Measurements from ENCODE around the gene DSCAML1. TPM values are rescaled to one million over a fixed set of nuclear protein-coding genes. Genes with fewer than 3 reads are reported as not detected.

DSCAML1 gene
- total RNA-seq, 1 experiment from 2014 or later: 0.59 TPM

GRCh38 chr11:117618302-117618981 is 178.6 kb downstream of the DSCAML1 start:
- no peaks in the 10 kb centered on the region for H3K27me3 ChIP-seq (ENCODE audit: control insufficient read depth, insufficient read depth, low read length)
- no peaks in the 10 kb centered on the region for H3K36me3 ChIP-seq (replicated peaks; ENCODE audit: control insufficient read depth, insufficient read depth, low read length)
- no peak overlapping the region for H3K4me3 ChIP-seq (ENCODE audit: insufficient read depth, low read depth, low read length)
- DNase-seq: no peak

GRCh38 chr11:117616979-117617378 is 180.0 kb downstream of the DSCAML1 start:
- no peaks in the 10 kb centered on the region; the same call in 1 of the 2 replicates for H3K27me3 ChIP-seq (ENCODE audit: control insufficient read depth, insufficient read depth, low read length)
- H3K36me3 ChIP-seq (replicated peaks; ENCODE audit: control insufficient read depth, insufficient read depth, low read length): no peaks in the 10 kb centered on the region
- no peak for DNase-seq
- H3K4me3 ChIP-seq (ENCODE audit: insufficient read depth, low read depth, low read length): no peak overlapping the region

DNA sequence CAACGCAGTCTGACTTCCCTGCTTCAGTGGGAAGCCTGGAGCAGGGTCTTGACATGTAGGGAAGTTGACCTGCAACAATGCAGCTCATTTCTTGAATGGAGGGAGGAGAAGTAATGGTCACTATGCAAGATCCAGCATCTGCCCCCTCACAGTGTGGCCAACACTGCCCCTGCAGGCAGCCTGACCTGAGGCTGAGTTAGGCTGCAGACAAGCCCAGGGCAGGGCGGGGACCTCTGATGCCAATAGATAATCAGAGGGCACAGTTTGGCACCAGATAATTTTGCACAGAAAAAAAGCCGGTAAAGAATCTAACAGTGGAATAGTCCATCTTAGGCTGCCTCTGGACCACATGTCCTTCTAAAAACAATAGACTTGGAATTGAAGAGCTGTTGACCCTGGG is 182.3 kb downstream of the DSCAML1 start:
- DNase-seq: peak; percentile 68

DNA sequence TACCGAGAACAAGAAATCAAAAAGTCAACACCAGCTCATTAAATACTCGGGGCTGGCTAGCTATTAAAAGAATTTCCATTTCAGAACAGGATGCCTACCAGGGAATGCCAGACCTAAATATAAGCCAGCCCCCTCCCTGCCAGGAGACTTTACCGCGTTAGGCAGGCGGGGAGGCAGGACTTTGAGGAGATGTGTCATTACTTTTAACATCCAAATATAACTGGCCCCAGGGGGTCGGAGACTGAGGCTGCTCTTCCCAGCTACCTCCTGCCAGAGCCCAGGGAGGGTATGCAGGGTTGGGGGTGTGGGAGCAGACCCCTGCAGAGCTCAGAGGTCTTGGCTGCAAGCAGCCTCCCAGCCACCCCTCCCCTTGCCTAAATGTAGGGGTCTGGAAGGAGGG is 183.5 kb downstream of the DSCAML1 start:
- DNase-seq: peak; percentile 79
- H3K36me3 ChIP-seq (replicated peaks; ENCODE audit: control insufficient read depth, insufficient read depth, low read length): no peaks in the 10 kb centered on the region
- H3K4me3 ChIP-seq (ENCODE audit: insufficient read depth, low read depth, low read length): no peak overlapping the region
- H3K27me3 ChIP-seq (ENCODE audit: control insufficient read depth, insufficient read depth, low read length): no peaks in the 10 kb centered on the region; the same call in 1 of the 2 replicates

More for the DNA sequence above, 182.3 kb downstream of the DSCAML1 start:
- H3K4me3 ChIP-seq (ENCODE audit: insufficient read depth, low read depth, low read length): no peak overlapping the region
- H3K27me3 ChIP-seq (ENCODE audit: control insufficient read depth, insufficient read depth, low read length): no peaks in the 10 kb centered on the region; the same call in 1 of the 2 replicates
- no peaks in the 10 kb centered on the region for H3K36me3 ChIP-seq (replicated peaks; ENCODE audit: control insufficient read depth, insufficient read depth, low read length)

DNA sequence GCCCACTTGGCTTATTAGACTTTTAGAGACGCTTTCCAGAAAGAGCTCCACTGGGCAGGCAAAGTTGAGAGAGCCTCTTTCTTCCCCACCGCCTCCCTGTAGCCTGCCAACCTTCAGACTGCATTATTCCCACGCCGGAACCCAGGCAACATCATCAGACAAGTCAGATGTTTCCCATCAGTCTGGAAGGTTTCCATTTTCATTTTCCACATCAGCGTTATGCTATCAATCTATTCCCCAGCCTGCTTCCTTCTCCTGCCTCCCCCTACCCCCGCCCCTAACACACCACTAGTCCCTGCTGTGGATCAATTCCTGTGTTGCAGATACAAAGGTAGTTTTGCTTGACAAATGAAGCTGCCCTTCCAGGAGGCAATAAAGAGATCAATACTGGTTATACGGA is 184.8 kb downstream of the DSCAML1 start:
- H3K27me3 ChIP-seq (ENCODE audit: control insufficient read depth, insufficient read depth, low read length): no peaks in the 10 kb centered on the region; the same call in 1 of the 2 replicates
- no peaks in the 10 kb centered on the region for H3K36me3 ChIP-seq (replicated peaks; ENCODE audit: control insufficient read depth, insufficient read depth, low read length)
- no peak for DNase-seq
- H3K4me3 ChIP-seq (ENCODE audit: insufficient read depth, low read depth, low read length): no peak overlapping the region

DNA sequence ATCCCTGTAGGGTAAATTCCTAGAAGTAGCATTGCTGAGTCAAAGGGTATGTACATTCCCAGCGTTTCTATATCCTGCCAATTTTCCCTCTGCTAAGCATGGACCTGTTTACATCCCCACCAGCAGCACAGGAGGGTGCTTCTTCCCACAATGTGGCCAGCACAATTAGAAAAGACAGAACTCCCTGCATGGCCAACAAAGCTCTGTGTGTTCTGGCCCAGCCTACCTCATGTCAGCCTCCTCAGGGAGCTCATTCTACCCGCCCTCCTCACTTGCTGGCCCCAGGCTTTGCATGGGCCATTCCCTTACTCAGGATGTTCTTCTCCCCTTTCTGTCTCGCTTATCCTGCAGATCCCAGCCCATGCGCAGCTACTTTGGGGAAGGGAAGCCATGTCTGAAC is 186.1 kb downstream of the DSCAML1 start:
- Histone ChIP-seq H3K4me3 (ENCODE audit: insufficient read depth, low read depth, low read length) (no peak overlapping the region), H3K36me3 (replicated peaks; ENCODE audit: control insufficient read depth, insufficient read depth, low read length) (no peaks in the 10 kb centered on the region), H3K27me3 (ENCODE audit: control insufficient read depth, insufficient read depth, low read length) (peaks cover 2% of the 10 kb centered on the region; the same call in 1 of the 2 replicates)
- no peak for DNase-seq

- Histone ChIP-seq H3K36me3 (replicated peaks; ENCODE audit: control insufficient read depth, insufficient read depth, low read length) (no peaks in the 10 kb centered on the region), H3K4me3 (ENCODE audit: insufficient read depth, low read depth, low read length) (no peak overlapping the region), H3K27me3 (ENCODE audit: control insufficient read depth, insufficient read depth, low read length) (peaks cover 2% of the 10 kb centered on the region; the same call in 1 of the 2 replicates)
- DNase-seq: no peak
Observed at GRCh38 chr11:117610045-117610444, 187.0 kb downstream of the DSCAML1 start.

DNA sequence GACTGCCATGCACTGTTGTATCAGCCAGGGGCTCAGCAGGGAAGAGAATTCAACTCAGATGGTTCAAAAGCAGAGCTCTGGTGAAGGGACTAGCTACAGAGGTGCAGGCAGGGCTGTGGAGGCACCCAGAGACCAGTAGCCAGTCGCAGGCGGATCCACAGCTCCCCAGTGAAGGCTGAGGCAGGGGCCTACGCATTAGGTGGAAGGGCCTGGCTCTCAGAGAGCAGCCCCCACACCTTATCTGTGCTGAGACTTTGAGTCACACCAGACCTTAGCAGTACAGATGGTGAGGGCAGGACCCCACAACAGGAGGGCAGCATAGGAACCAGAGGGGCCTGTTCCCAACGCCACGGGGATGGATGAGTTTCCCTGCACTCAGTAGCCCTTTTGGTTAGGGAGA is 189.6 kb downstream of the DSCAML1 start:
- no peak for DNase-seq
- no peaks in the 10 kb centered on the region for H3K36me3 ChIP-seq (replicated peaks; ENCODE audit: control insufficient read depth, insufficient read depth, low read length)
- H3K27me3 ChIP-seq (ENCODE audit: control insufficient read depth, insufficient read depth, low read length): peaks cover 2% of the 10 kb centered on the region; the same call in 1 of the 2 replicates
- H3K4me3 ChIP-seq (ENCODE audit: insufficient read depth, low read depth, low read length): no peak overlapping the region

DNA sequence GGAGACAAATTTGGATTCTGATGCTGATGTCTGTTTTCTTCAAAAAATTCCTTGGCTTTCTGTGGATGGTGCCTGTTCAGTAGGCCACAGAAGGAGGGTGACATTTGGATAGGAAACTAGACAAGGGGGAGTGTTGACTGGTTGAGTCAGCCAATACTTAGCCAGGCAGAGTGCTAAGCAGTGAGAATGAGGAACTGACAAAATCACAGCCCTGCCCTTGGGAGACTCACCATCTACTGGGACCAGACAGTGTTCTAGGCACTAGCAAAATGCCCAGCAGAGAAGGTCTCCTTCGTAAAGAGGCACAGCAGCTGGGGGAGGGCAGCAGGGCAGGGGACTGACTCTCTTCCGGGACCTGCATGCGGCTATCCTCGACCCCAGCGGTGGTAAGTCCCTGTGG is 190.2 kb downstream of the DSCAML1 start:
- H3K27me3 ChIP-seq (ENCODE audit: control insufficient read depth, insufficient read depth, low read length): peaks cover 2% of the 10 kb centered on the region; the same call in 1 of the 2 replicates
- no peak for DNase-seq
- H3K36me3 ChIP-seq (replicated peaks; ENCODE audit: control insufficient read depth, insufficient read depth, low read length): no peaks in the 10 kb centered on the region
- H3K4me3 ChIP-seq (ENCODE audit: insufficient read depth, low read depth, low read length): no peak overlapping the region

- Histone ChIP-seq H3K27me3 (ENCODE audit: control insufficient read depth, insufficient read depth, low read length) (peaks cover 2% of the 10 kb centered on the region; the same call in 1 of the 2 replicates), H3K36me3 (replicated peaks; ENCODE audit: control insufficient read depth, insufficient read depth, low read length) (no peaks in the 10 kb centered on the region)
- no peak for DNase-seq
Observed at GRCh38 chr11:117606211-117606610, 190.8 kb downstream of the DSCAML1 start.

DNA sequence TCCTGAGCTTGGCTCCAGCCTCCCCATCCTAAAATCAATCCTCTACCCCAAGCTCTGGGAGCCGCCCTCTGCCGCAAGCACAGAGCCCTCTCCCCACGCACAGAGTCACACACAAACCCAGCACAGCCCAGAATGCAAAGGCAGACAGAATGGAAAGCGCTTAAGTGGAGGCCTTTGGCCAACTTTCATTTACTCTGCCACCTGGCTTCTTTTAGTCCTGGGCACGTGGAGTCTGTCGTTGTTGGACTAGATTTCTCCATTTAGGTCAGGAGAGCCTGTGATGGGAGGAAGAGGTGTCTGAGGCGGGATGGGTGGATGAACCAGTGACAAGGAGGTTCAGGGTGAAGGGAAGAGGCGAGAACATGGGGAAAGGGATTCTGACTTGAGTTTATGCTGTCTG is 191.7 kb downstream of the DSCAML1 start:
- Histone ChIP-seq H3K27me3 (ENCODE audit: control insufficient read depth, insufficient read depth, low read length) (peaks cover 2% of the 10 kb centered on the region; the same call in 1 of the 2 replicates), H3K4me3 (ENCODE audit: insufficient read depth, low read depth, low read length) (no peak overlapping the region), H3K36me3 (replicated peaks; ENCODE audit: control insufficient read depth, insufficient read depth, low read length) (no peaks in the 10 kb centered on the region)
- no peak for DNase-seq

More at GRCh38 chr11:117606211-117606610, 190.8 kb downstream of the DSCAML1 start:
- no peak overlapping the region for H3K4me3 ChIP-seq (ENCODE audit: insufficient read depth, low read depth, low read length)

- DNase-seq: no peak
- Histone ChIP-seq H3K4me3 (ENCODE audit: insufficient read depth, low read depth, low read length) (no peak overlapping the region), H3K27me3 (ENCODE audit: control insufficient read depth, insufficient read depth, low read length) (peaks cover 2% of the 10 kb centered on the region; the same call in 1 of the 2 replicates), H3K36me3 (replicated peaks; ENCODE audit: control insufficient read depth, insufficient read depth, low read length) (no peaks in the 10 kb centered on the region)
Observed at GRCh38 chr11:117604336-117604995, 192.6 kb downstream of the DSCAML1 start.

- Histone ChIP-seq H3K36me3 (replicated peaks; ENCODE audit: control insufficient read depth, insufficient read depth, low read length) (no peaks in the 10 kb centered on the region), H3K27me3 (ENCODE audit: control insufficient read depth, insufficient read depth, low read length) (peaks cover 2% of the 10 kb centered on the region; the same call in 1 of the 2 replicates), H3K4me3 (ENCODE audit: insufficient read depth, low read depth, low read length) (no peak overlapping the region)
- no peak for DNase-seq
Observed at GRCh38 chr11:117603932-117604331, 193.1 kb downstream of the DSCAML1 start.

DNA sequence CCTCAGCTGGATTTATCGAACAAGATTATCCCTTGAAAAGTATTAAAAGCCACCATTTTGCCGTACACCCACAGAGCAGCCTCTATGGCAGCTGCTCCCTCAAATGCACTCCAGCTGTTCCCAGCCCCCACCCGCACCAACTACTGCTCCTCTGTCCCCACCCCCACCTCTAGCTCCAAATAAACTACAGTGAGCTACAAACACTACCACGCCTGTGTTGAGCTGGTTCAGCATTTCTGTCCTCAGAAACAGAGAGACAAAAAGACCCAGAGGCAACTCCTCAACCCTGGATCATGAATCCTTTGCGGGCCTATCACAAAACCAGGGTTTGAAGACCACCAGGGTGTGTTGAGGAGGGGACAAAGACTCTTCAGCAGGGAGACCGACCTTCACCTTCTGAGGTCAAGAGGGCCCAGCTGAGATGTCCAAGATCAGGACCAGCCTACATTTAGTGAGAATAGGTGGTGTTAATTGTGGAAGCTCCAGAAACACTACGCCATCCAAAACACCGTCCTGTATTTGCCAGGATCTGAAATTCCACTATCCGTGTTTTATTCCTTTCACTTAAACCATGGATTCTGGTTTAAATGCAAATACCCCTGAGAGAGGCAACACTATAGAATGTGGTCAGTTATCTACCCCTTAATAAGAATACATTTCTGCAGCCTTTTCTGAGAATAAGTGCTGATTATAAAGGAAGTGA is 195.9 kb downstream of the DSCAML1 start:
- Histone ChIP-seq H3K27me3 (ENCODE audit: control insufficient read depth, insufficient read depth, low read length) (no peaks in the 10 kb centered on the region; the same call in 1 of the 2 replicates), H3K4me3 (ENCODE audit: insufficient read depth, low read depth, low read length) (no peak overlapping the region), H3K36me3 (replicated peaks; ENCODE audit: control insufficient read depth, insufficient read depth, low read length) (no peaks in the 10 kb centered on the region)
- no peak for DNase-seq
